Measurements from ENCODE around the gene PPCDC.

Gene PPCDC

DNA sequence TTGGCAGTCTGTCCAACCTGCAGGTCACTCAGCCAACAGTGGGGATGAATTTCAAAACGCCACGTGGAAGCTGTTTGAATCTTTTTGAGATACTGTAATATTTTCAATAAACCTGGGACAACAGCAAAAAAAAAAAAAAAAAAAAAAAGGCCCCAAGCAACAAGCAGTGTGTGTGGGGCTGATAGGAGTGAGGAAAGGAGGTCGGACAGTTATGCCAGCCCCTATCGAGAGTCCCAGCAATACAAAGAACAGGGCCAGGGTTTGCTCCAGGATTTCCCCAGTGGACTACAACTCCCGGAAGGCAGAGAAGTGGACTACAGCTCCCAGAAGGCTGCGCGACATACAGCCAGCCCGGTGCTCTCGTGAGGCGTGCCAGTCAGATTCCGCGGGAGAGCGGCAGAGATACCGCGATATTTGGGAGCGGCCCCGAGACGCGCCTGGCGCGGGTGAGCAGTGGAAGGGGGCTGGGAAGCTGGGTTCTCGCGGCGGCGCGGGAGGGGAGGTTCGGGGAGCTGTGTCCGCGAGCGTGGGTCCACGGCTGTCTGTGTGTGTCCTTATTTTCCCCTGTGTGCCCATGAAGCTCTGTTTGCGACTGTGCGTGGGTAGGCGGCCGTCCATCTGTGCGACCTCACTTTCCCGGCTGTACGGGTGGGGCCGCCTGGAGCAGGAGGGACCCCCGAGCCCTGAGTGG lies at the start of gene PPCDC:
Gene PPCDC (plus strand): TSS at position 410 of the 691 bp plus-strand sequence. CDS start 4,729 bp downstream, outside the sequence.
- TF ChIP-seq GATA2 (IDR thresholded peaks at IDR 0.05; ENCODE audit: low read depth, low read length) (no peak), GATA3 (IDR thresholded peaks at IDR 0.05; ENCODE audit: low read depth, low read length) (no peak)

- TF ChIP-seq GATA2 (IDR thresholded peaks at IDR 0.05; ENCODE audit: low read depth, low read length): no peak
- TF ChIP-seq GATA3 (IDR thresholded peaks at IDR 0.05; ENCODE audit: low read depth, low read length): no peak
Measured at GRCh38 chr15:74976159-74976558, 47.2 kb upstream of the PPCDC start.

DNA sequence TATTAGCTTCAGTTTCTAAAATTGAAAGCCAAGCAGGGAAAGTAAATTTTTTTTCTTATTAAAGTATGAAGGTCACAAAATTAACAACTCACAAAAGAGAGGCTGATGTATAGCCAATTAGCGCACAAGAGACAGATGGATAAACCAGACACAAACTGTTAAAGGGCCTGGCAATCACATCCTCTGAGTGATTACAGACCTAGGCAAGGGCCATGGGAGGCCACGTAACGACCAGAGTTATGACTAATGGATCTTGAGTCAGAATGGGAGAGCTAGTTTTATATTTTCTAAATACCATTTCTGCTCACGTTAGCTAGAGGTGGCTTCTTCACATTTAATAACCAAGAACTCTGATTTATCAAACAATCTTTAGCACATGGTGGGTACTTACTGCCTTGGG lies 45.8 kb upstream of the PPCDC start:
- no peak for TF ChIP-seq GATA3 (IDR thresholded peaks at IDR 0.05; ENCODE audit: low read depth, low read length)
- no peak for TF ChIP-seq GATA2 (IDR thresholded peaks at IDR 0.05; ENCODE audit: low read depth, low read length)

DNA sequence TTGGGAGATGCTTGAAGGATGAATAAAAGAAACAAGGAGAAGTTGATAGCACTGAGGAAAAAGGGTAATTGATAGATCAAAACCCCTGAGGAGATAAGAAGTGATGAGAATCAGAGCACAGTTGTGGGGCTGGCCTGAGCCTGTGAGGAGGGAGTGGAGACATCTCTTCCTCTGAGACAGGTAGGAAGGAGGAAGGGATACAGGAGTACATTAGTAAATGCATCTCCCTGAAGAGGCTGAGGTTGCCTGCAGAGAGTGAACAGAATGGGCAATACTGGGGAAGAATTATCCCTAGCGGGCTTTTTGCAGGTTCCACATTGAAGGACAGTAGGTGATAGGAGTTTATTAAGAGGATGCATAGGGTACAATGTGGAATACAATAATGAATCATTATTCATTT lies 45.3 kb upstream of the PPCDC start:
- no peak for TF ChIP-seq GATA2 (IDR thresholded peaks at IDR 0.05; ENCODE audit: low read depth, low read length)

- TF ChIP-seq GATA3 (IDR thresholded peaks at IDR 0.05; ENCODE audit: low read depth, low read length) (no peak), GATA2 (IDR thresholded peaks at IDR 0.05; ENCODE audit: low read depth, low read length) (no peak)
Measured at GRCh38 chr15:74978503-74978902, 44.9 kb upstream of the PPCDC start.

- TF ChIP-seq GATA3 (IDR thresholded peaks at IDR 0.05; ENCODE audit: low read depth, low read length) (no peak), GATA2 (IDR thresholded peaks at IDR 0.05; ENCODE audit: low read depth, low read length) (no peak)
Measured at GRCh38 chr15:74982183-74982582, 41.2 kb upstream of the PPCDC start.

DNA sequence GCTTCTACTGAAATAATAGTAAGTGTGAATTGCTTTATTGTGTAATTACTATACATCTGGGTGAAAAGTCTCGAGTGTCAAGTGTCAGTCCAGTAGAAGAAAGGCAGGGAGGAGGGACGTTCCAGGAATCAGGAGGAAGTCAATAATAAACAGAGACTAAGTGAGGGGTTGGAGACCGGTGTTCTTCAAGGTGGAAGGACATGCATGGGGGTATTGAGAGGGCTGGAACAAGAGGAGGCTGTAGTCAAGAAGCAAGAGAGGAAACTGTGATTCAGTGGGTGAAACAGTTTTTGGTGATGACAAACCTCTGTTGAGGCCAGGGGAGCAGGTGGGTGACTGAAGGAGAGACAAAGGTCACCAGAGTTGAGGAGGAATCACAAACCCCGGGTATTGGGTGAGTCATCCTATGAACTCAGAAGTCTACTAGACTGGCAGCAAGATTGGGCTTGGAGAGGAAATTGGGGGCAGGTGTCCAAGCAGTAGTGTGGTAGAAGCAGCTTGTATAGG lies 39.6 kb upstream of the PPCDC start:
- TF ChIP-seq GATA3 (IDR thresholded peaks at IDR 0.05; ENCODE audit: low read depth, low read length) (no peak), GATA2 (IDR thresholded peaks at IDR 0.05; ENCODE audit: low read depth, low read length) (no peak)

DNA sequence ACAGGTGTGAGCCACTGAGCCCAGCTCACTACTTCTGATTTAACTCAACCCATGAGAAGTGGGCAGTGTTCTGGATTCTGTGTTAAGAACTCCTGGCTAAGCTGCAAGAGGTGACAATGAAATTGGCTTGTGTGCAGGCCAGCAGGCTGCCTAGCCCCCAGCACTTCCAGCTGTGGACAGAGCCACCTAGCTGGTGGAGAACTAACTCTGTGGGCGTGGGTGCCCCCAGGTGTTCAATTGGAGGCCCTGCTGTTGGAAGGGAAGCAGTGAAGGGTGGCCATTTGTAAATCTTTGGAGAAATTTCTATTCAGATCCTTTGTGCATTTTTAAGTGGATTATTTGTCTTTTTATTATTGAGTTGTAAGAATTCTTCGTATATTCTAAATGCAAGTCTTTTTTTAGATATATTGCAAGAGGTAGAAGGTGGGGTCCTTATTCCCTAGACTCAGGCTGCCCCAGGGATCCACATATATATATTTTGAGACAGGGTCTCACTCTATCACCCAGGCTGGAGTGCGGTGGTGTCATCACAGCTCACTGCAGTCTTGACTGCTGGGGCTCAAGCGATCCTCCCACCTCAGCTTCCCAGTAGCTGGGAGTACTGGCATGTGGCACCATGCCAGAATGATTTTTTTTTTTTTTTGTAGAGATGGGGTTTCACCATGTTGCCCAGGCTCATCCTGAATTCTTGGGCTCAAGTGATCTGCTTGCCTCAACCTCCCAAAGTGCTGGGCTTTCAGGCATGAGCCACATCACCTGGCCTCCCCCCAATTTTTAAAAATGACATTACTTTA lies 35.2 kb upstream of the PPCDC start:
- no peak for TF ChIP-seq GATA2 (IDR thresholded peaks at IDR 0.05; ENCODE audit: low read depth, low read length)
- TF ChIP-seq GATA3 (IDR thresholded peaks at IDR 0.05; ENCODE audit: low read depth, low read length): no peak

- TF ChIP-seq GATA2 (IDR thresholded peaks at IDR 0.05; ENCODE audit: low read depth, low read length) (no peak), GATA3 (IDR thresholded peaks at IDR 0.05; ENCODE audit: low read depth, low read length) (no peak)
Measured at GRCh38 chr15:74989527-74989926, 33.9 kb upstream of the PPCDC start.

DNA sequence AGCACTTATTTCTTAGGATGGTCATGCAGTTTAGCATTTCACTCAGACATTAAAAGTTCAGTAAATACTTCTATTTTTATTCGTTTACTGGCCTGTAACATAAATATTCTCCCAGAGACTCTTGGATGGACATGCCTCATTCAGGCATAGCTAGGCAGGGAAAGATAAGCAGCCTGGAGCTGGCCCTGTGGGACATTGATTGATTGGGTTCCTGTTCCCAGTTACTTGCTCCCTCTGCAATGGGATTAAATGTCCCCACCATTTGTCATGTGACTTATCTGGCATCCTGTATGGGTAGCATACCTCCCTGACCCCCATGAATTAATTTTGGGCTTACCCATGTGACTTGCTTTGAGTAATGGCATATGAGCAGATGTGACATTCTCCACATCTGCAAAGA lies 30.8 kb upstream of the PPCDC start:
- TF ChIP-seq GATA2 (IDR thresholded peaks at IDR 0.05; ENCODE audit: low read depth, low read length) (no peak), GATA3 (IDR thresholded peaks at IDR 0.05; ENCODE audit: low read depth, low read length) (no peak)

- TF ChIP-seq GATA2 (IDR thresholded peaks at IDR 0.05; ENCODE audit: low read depth, low read length) (no peak), GATA3 (IDR thresholded peaks at IDR 0.05; ENCODE audit: low read depth, low read length) (no peak)
Measured at GRCh38 chr15:74994236-74994635, 29.2 kb upstream of the PPCDC start.

DNA sequence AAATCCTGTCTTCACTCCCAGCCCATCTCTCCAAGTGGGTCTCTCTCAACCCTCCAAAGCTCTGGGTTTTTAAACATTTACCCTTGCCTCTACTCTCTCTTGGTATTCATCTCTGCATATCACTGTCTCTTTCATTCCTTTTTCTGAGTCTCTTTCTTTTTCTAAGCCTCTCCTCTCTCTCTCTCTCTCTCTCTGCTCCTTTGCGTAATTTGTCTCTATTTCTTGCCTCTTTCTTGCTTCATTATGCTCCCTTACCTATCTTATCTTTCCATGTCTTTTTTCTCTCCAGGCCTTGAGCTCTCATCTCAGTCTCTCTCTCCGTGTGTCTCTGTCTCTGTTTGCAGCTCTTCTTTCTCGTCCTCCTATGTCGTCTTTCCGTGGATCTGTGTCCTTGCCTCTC lies 28.7 kb upstream of the PPCDC start:
- TF ChIP-seq GATA2 (IDR thresholded peaks at IDR 0.05; ENCODE audit: low read depth, low read length) (no peak), GATA3 (IDR thresholded peaks at IDR 0.05; ENCODE audit: low read depth, low read length) (no peak)

GRCh38 chr15:74995182-74995778 lies 28.1 kb upstream of the PPCDC start, which contains the start of gene SCAMP5:
Gene SCAMP5 (plus strand): TSS chr15:74995563. CDS start chr15:75011840, 16,277 bp downstream.
- no peak for TF ChIP-seq GATA2 (IDR thresholded peaks at IDR 0.05; ENCODE audit: low read depth, low read length)
- no peak for TF ChIP-seq GATA3 (IDR thresholded peaks at IDR 0.05; ENCODE audit: low read depth, low read length)

All from SH-SY5Y (cell line).